Suprapubic skin (tissue), 4 donors: ENCODE data around the gene ABCA4. TPM values are rescaled to one million over a fixed set of nuclear protein-coding genes. Genes with fewer than 3 reads are reported as not detected.

Source experiments
- DNase-seq, 2 donors: peaks; one replicate each; pipeline ENCODE4 v3.0.0-alpha.2; 2019; ENCODE audit warnings: low spot score in 2 of 2
- H3K27ac ChIP-seq: fragments of 200-600 bp; sonication (generic); one replicate; pipeline ENCODE4 v1.5.1; 2019
- H3K27me3 ChIP-seq: fragments of 200-600 bp; sonication (generic); one replicate; pipeline ENCODE4 v1.5.1; 2019
- H3K36me3 ChIP-seq: fragments of 200-600 bp; sonication (generic); one replicate; pipeline ENCODE4 v1.5.1; 2019
- H3K4me1 ChIP-seq: fragments of 200-600 bp; sonication (generic); one replicate; pipeline ENCODE4 v1.5.1; 2019
- H3K4me3 ChIP-seq: fragments of 200-600 bp; sonication (generic); one replicate; pipeline ENCODE4 v1.5.1; 2019; ENCODE audit warnings: mild to moderate bottlenecking
- H3K9me3 ChIP-seq: fragments of 200-600 bp; sonication (generic); one replicate; pipeline ENCODE4 v1.5.1; 2019
- CTCF ChIP-seq, 2 donors: fragments of 200-600 bp in 1 of 2; fragments of 450-650 bp in 1 of 2; sonication (generic) in 1 of 2; IDR thresholded peaks; one replicate each; pipeline ENCODE4 v1.5.1; 2016 to 2019; ENCODE audit warnings: antibody characterized with exemption in 2 of 2, mild to moderate bottlenecking in 1 of 2, moderate library complexity in 1 of 2
- EP300 ChIP-seq: sonication (generic); formaldehyde crosslinking; IDR thresholded peaks from one replicate; pipeline ENCODE4 v1.6.1; 2017; ENCODE audit warnings: antibody characterized with exemption
- POLR2A ChIP-seq, 2 donors: fragments of 450-650 bp; IDR thresholded peaks; one replicate each; pipeline ENCODE4 v1.6.1; 2017; ENCODE audit warnings: antibody characterized with exemption in 2 of 2, mild to moderate bottlenecking in 2 of 2, moderate library complexity in 2 of 2
- POLR2AphosphoS5 ChIP-seq, 3 donors: sonication (generic); formaldehyde crosslinking; IDR thresholded peaks; one replicate each; pipeline ENCODE4 v1.6.1; 2017; ENCODE audit warnings: antibody characterized with exemption in 3 of 3
- WGBS: methylation state at CpG from one replicate; pipeline ENCODE4 v1.1.5; 2018; 5-methylcytosine and 5-hydroxymethylcytosine counted together
- total RNA-seq, 4 donors: library from RNA; depleted of rRNA; stranded (reverse); fragments of >200 nt; gene quantifications; one replicate each; pipeline ENCODE4 v1.1.0, GENCODE V29; 2016

ABCA4 gene
- total RNA-seq, 4 donors from 2014 or later = 2.8 to 6.8 (median 4.3) TPM

GRCh38 chr1:94006604-94007003, 114.3 kb downstream of the ABCA4 start:
- TF ChIP-seq CTCF (IDR thresholded peaks at IDR 0.05) (no peak), POLR2A (IDR thresholded peaks at IDR 0.05) (no peak), POLR2AphosphoS5 (IDR thresholded peaks at IDR 0.05) (no peak), EP300 (no peak)
- Histone ChIP-seq H3K4me1 (no peaks in the 10 kb centered on the region), H3K4me3 (no peak overlapping the region), H3K27ac (no peak overlapping the region), H3K36me3 (no peaks in the 10 kb centered on the region), H3K27me3 (no peaks in the 10 kb centered on the region), H3K9me3 (no peaks in the 10 kb centered on the region)
- DNase-seq = no peak
- 58% methylated on average over 2 of the region's 2 CpGs for WGBS

- no peak for TF ChIP-seq POLR2AphosphoS5 (IDR thresholded peaks at IDR 0.05)
- no peak for TF ChIP-seq EP300
- TF ChIP-seq CTCF (IDR thresholded peaks at IDR 0.05) = no peak
- no peak for TF ChIP-seq POLR2A (IDR thresholded peaks at IDR 0.05)
- Histone ChIP-seq H3K9me3 (no peaks in the 10 kb centered on the region), H3K4me3 (no peak overlapping the region), H3K36me3 (no peaks in the 10 kb centered on the region), H3K27me3 (no peaks in the 10 kb centered on the region), H3K4me1 (no peaks in the 10 kb centered on the region), H3K27ac (no peak overlapping the region)
- 55% methylated on average over 2 of the region's 2 CpGs for WGBS
- DNase-seq = no peak
Measured at GRCh38 chr1:94004924-94005323, 116.0 kb downstream of the ABCA4 start.

DNA sequence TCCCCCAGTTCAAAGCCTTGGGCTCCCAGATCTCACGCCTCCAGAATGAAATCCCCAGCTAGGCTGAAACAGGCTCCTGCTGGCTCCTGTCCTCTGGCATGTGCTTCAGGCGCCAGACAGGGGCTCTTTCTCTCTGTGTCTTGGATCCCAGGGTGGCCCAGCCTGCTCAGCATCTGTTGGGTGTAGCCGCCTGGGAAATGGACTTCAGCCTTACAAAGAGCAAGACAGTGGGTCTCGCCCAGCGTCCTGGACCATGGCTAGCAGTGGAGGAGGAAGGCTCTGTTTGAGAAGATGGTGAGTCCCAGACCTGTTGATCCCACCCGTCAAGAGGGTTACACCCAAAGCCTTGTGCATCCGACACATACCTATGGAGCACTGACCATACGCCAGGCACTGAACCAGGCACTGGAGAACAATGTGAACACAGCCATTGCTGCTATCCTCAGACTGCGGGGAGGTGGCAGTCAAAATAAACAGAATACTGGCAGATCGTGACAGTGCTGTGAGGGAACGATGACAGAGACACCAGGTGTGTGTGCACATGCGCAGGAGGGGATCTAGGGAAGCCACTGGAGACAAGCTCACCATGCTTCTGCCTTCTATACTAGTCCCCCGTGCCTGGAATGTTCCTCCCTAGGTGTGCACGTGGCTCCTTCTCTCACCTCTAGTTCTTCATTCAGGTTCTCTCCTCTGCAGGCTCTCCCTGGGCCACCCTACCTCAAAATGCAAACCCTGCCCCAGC, 118.7 kb downstream of the ABCA4 start:
- no peak for TF ChIP-seq POLR2AphosphoS5 (IDR thresholded peaks at IDR 0.05)
- no peak for TF ChIP-seq POLR2A (IDR thresholded peaks at IDR 0.05)
- no peak for TF ChIP-seq EP300
- TF ChIP-seq CTCF (IDR thresholded peaks at IDR 0.05) = no peak
- H3K36me3 ChIP-seq = no peaks in the 10 kb centered on the region
- H3K4me1 ChIP-seq = no peaks in the 10 kb centered on the region
- H3K4me3 ChIP-seq = no peak overlapping the region
- WGBS = 88% methylated on average over 11 of the region's 14 CpGs
- H3K27ac ChIP-seq = no peak overlapping the region
- no peak for DNase-seq
- H3K27me3 ChIP-seq = no peaks in the 10 kb centered on the region
- H3K9me3 ChIP-seq = no peaks in the 10 kb centered on the region

DNA sequence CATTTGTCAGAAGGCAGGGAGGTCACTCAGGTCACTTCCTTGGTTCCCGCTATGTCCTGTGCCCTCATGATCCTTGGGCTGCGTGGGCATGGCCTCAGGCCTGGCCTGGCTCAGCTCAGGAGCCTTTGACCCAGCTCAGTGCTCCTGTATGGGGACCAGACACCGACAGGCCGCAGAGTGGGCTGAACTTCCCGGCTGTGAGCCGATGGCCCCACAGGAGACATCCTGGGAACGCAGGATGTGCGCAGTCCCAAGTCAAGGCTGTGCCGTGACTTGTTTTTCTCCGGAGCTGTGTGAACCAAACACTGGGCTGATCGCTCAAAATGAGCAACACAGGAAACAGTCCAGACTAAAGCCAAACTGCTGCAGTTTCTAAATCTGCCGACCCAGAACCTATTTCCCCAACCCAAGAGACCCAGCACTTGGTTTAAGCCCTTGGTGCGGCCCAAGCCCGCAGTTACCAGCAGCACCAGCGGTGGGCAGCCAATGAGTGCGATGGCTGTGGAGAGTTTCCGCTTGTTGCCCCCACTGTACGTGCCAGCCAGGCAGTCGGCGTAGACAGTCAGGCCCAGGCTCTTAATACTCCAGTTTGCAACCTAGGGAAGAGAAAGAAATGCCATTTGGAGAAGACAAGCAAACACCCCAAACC, 119.4 kb downstream of the ABCA4 start:
- WGBS = 96% methylated on average over 12 of the region's 20 CpGs
- no peak for DNase-seq
- Histone ChIP-seq H3K9me3 (no peaks in the 10 kb centered on the region), H3K4me3 (no peak overlapping the region), H3K36me3 (no peaks in the 10 kb centered on the region), H3K27me3 (no peaks in the 10 kb centered on the region), H3K4me1 (no peaks in the 10 kb centered on the region), H3K27ac (no peak overlapping the region)
- TF ChIP-seq POLR2A (IDR thresholded peaks at IDR 0.05) (no peak), EP300 (no peak), POLR2AphosphoS5 (IDR thresholded peaks at IDR 0.05) (no peak), CTCF (IDR thresholded peaks at IDR 0.05) (no peak)

DNA sequence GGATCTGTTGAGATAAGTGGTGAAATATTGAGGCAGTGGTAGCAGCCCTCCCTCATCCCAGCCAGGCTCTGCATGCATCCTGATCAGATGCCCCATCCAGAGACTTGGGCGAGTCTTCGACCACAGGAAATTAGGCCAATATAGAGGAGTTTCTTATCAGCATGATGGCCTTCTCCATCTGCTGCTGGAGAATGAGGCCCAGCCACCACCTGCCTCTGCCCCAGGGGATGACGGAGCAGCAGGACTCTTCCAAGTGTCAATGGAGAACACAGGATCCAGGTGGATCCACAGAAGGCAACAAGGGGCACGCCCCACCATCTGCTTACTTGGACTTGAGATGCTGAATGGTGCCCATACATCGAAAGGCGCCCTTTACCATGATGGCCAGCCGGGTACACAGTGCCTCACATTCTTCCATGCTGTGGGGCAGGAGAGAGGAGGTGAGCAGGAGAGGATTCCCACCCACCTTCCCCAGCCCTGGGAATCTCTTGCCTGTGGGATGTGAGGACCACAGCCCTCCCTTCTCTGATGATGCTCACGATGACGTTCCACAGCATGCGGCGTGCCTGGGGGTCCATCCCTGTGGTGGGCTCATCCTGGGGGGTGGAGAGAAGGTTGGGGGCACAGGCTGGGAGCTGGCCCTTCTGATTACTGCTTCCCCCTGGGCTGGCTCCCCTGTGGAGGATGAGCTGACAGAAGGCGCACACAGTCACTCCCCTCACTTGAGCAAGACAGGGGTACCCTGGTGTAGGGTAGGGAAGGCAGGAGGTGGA, 120.3 kb downstream of the ABCA4 start:
- H3K9me3 ChIP-seq = no peaks in the 10 kb centered on the region
- WGBS = 98% methylated on average over 6 of the region's 12 CpGs
- no peak overlapping the region for H3K27ac ChIP-seq
- no peaks in the 10 kb centered on the region for H3K36me3 ChIP-seq
- no peak overlapping the region for H3K4me3 ChIP-seq
- H3K27me3 ChIP-seq = no peaks in the 10 kb centered on the region
- no peaks in the 10 kb centered on the region for H3K4me1 ChIP-seq
- TF ChIP-seq POLR2A (IDR thresholded peaks at IDR 0.05) (no peak), CTCF (IDR thresholded peaks at IDR 0.05) (no peak), EP300 (no peak), POLR2AphosphoS5 (IDR thresholded peaks at IDR 0.05) (no peak)
- DNase-seq = no peak
